BJ (cell line): ENCODE data around the gene ZNF33A. TPM values are rescaled to one million over a fixed set of nuclear protein-coding genes. Genes with fewer than 3 reads are reported as not detected.
A peak's percentile ranks its signal among the peaks of the same experiment; 100 is the strongest.
"Not testable (repeated sequence)": the region's sequence is repeated elsewhere in the genome, so short reads cannot be mapped to it uniquely, and the experiment has no call there.

Source experiments
- CTCF ChIA-PET: fragments of 350-600 bp; formaldehyde crosslinking; extraction: SDS; loops from one replicate; lab custom pipeline; 2021; ENCODE audit warnings: antibody characterized with exemption, inconsistent platforms; lab: Yijun Ruan, JAX
- POLR2A ChIA-PET: fragments of 300-600 bp; sonication (Branson Sonifier 250); formaldehyde crosslinking; extraction: SDS; loops from one replicate; lab custom pipeline; 2021; ENCODE audit warnings: antibody characterized with exemption; lab: Charles Lee
- DNase-seq: peaks from one replicate; pipeline ENCODE4 v3.0.0-alpha.2; 2011; ENCODE audit warnings: low read depth
- H3K27me3 ChIP-seq: 2 replicates; pipeline ENCODE4 v1.6.0; 2011; ENCODE audit warnings: low read length; ENCODE audit not compliant: control insufficient read depth, insufficient read depth
- H3K36me3 ChIP-seq: 2 replicates; pipeline ENCODE4 v1.5.1; 2011; ENCODE audit warnings: low read length; ENCODE audit not compliant: control insufficient read depth, insufficient read depth
- H3K4me3 ChIP-seq: 2 replicates; pipeline ENCODE4 v1.5.1; 2011; ENCODE audit warnings: low read depth, mild to moderate bottlenecking, control low read depth, low read length
- polyA plus RNA-seq: library from polyadenylated mRNA; depleted of rRNA; stranded (reverse); fragments of >200 nt; gene quantifications from 2 replicates; pipeline ENCODE4 v1.2.3, GENCODE V29; 2011
- TF ChIP-seq, protein P1 (sequence below): IDR thresholded peaks from 2 replicates; pipeline ENCODE4 v1.5.1; 2011; ENCODE audit warnings: low read depth, mild to moderate bottlenecking, control low read depth, inconsistent platforms, low read length, moderate library complexity; ENCODE audit not compliant: insufficient read depth

ZNF33A gene
- polyA plus RNA-seq, 1 experiment, result 3.9 TPM

DNA sequence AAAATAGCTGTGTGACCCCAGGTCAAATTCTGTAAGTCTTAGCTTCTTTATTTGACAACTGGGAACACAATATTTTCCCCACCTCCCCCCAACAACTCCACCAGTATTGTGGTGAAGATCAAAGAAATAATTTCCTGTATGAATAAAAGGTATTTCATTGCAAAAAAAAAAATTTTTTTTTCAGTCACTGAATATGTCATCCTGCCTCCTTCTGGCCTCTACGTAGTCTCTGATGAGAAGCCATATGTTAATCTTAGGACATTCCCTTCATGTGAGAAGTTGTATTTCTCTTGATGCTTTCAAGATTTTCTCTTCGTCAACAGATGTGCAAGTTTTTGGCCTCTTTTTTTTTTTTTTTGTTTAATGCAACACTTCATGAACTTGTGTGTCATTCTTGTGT, 33.0 kb downstream of the ZNF33A start:
- ChIA-PET POLR2A (no interaction called here), CTCF (no interaction called here)

DNA sequence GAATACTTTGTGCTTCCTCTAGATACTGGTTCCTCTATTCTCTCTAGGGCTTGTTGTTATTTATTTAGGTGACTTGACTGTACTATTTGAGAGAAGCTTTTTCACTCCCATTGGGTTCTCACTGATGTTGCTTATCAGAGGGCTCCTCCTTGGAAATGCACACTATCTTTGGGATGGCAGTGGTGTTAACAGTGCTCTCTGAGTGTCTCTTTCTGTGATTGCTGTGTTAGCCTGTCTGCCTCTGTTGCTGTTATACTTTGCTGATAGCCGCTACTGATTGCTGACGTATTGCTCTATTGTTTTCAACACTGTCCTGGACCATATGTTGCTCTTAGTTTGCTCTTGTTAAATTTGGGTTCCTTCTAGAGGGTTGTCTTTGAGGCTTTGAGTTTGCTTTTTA, 34.7 kb downstream of the ZNF33A start:
- DNase-seq, result no peak
- no peaks in the 10 kb centered on the region for H3K36me3 ChIP-seq
- ChIA-PET CTCF (no interaction called here), POLR2A (no interaction called here)
- no peak overlapping the region for H3K4me3 ChIP-seq
- TF ChIP-seq, protein P1, sequence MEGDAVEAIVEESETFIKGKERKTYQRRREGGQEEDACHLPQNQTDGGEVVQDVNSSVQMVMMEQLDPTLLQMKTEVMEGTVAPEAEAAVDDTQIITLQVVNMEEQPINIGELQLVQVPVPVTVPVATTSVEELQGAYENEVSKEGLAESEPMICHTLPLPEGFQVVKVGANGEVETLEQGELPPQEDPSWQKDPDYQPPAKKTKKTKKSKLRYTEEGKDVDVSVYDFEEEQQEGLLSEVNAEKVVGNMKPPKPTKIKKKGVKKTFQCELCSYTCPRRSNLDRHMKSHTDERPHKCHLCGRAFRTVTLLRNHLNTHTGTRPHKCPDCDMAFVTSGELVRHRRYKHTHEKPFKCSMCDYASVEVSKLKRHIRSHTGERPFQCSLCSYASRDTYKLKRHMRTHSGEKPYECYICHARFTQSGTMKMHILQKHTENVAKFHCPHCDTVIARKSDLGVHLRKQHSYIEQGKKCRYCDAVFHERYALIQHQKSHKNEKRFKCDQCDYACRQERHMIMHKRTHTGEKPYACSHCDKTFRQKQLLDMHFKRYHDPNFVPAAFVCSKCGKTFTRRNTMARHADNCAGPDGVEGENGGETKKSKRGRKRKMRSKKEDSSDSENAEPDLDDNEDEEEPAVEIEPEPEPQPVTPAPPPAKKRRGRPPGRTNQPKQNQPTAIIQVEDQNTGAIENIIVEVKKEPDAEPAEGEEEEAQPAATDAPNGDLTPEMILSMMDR, result no peak
- no peaks in the 10 kb centered on the region for H3K27me3 ChIP-seq

More for the DNA sequence above, 33.0 kb downstream of the ZNF33A start:
- Histone ChIP-seq H3K36me3 (no peaks in the 10 kb centered on the region), H3K27me3 (no peaks in the 10 kb centered on the region), H3K4me3 (no peak overlapping the region)
- TF ChIP-seq, protein P1, result no peak
- DNase-seq, result no peak

DNA sequence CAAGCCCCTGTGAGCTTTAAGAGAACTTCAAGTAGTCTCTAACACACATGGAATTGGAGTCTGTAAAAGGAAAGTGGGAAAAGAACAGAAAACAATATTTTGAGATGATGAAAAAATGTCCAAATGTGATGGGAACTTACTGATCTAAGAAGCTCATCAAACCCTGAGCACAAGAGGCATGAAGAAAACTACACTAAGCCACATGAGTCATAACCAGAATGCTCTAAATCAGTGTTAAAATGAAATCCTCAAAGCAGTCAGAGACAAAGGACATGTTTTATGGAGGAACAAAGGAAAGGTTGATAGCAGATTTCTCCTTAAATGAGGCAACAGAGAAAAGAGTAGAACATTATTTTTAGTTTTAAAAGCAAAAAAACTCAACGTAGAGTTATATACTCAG, 37.2 kb downstream of the ZNF33A start:
- no peak for DNase-seq
- POLR2A ChIA-PET, result no interaction called here
- Histone ChIP-seq H3K4me3 (no peak overlapping the region), H3K36me3 (no peaks in the 10 kb centered on the region), H3K27me3 (no peaks in the 10 kb centered on the region)
- TF ChIP-seq, protein P1, result no peak
- CTCF ChIA-PET, result no interaction called here

DNA sequence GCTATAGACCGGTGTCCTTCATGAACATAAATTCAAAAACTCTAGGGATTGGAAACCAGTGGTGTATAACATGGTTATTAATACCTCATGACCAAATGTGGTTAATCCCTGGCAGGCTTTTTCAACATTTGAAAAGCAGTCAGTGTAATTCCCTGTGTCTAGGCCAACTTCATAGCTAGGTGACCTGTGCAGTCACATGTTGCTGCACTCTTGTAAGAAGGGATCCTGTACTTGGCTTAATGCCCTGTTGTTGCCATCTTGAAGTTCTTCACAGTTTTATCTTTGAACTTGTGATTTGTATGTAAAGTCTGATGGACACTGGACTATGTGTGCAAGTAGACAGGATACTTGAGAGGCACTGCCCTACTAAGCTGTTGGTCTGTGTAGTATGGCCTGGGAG, 39.7 kb downstream of the ZNF33A start:
- no peaks in the 10 kb centered on the region for H3K27me3 ChIP-seq
- ChIA-PET CTCF (interaction anchor here (0.9 kb wide), 1 partner anchor 21 kb away, joined by 3 read pairs; no protein-coding TSS in a partner anchor), POLR2A (no interaction called here)
- TF ChIP-seq, protein P1, result no peak
- DNase-seq, result no peak
- H3K4me3 ChIP-seq, result no peak overlapping the region
- no peaks in the 10 kb centered on the region for H3K36me3 ChIP-seq

DNA sequence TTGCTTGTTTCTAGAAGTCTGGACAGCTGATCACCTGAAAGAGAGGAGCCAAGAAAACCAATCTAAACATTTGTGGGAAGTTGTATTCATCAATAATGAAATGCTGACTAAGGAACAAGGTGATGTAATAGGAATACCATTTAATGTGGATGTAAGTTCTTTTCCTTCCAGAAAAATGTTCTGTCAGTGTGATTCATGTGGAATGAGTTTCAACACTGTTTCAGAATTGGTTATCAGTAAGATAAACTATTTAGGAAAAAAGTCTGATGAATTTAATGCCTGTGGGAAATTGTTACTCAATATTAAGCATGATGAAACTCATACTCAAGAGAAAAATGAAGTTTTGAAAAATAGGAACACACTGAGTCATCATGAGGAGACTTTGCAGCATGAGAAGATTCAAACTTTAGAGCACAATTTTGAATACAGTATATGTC, 43.9 kb downstream of the ZNF33A start:
- Histone ChIP-seq H3K4me3 (no peak overlapping the region), H3K36me3 (no peaks in the 10 kb centered on the region; the same call in 1 of the 2 replicates), H3K27me3 (no peaks in the 10 kb centered on the region)
- ChIA-PET CTCF (interaction anchor here (0.9 kb wide), 1 partner anchor 9 kb away, joined by 3 read pairs; no protein-coding TSS in a partner anchor), POLR2A (no interaction called here)
- TF ChIP-seq, protein P1, result no peak
- peak; percentile 41 for DNase-seq

DNA sequence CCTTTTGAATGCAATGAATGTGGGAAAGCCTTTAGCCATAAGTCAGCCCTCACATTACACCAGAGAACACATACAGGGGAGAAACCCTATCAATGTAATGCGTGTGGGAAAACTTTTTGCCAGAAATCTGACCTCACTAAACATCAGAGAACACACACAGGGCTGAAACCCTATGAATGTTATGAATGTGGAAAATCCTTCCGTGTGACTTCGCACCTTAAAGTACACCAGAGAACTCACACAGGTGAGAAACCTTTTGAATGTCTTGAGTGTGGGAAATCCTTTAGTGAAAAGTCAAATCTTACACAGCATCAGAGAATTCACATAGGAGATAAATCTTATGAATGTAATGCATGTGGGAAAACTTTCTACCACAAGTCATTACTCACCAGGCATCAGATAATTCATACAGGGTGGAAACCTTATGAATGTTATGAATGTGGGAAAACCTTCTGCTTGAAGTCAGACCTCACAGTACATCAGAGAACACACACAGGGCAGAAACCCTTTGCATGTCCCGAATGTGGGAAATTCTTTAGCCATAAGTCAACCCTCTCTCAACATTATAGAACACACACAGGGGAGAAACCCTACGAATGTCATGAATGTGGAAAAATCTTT, 44.9 kb downstream of the ZNF33A start:
- H3K27me3 ChIP-seq, H3K4me3 ChIP-seq, DNase-seq, H3K36me3 ChIP-seq, POLR2A ChIA-PET: not testable (repeated sequence)
- CTCF ChIA-PET, result interaction anchor here (0.9 kb wide), 1 partner anchor 8 kb away, joined by 3 read pairs; no protein-coding TSS in a partner anchor

DNA sequence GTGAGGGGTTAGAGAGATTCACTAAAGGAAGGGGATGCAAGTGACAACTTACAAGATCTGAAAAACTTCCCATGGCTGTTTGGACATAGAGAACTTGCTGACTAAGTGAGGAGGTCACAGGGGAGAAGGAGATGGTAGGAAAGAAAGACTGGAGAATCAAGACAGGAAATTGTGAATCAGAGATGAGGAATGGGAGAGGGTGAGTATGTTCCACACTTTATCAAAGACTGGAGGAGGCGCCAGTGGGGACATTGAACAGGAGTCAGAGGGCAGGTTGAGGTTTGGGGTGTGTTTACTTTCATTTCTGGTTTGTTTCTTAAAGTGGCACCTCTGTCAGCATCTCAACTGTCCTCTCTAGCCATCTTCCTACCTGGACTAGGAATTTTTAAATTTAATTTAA, 59.2 kb downstream of the ZNF33A start:
- H3K36me3 ChIP-seq, H3K27me3 ChIP-seq, CTCF ChIA-PET, H3K4me3 ChIP-seq, POLR2A ChIA-PET: not testable (repeated sequence)
- peak; percentile 7 for DNase-seq
